NCI-H345 treated with DMSO at 0.1 percent for 48 hours (cell line): ENCODE data around the gene TADA3.

Source experiments
- DNase-seq: peaks from one replicate; lab custom pipeline; 2025; ENCODE audit not compliant: unreplicated experiment; lab: John Stamatoyannopoulos, UW

The TADA3 gene

GRCh38 chr3:9792405-9793160 is at the start of gene TADA3, which contains the start of gene ARPC4:
Gene TADA3, minus strand, starts transcription at chr3:9792473. Its CDS starts 1,007 bp downstream, at chr3:9791466.
Gene ARPC4, plus strand, starts transcription at chr3:9793082. Its CDS starts 40 bp downstream, at chr3:9793122.
- peak; percentile 89 for DNase-seq

GRCh38 chr3:9841015-9841414 is 48.7 kb upstream of the TADA3 start:
- DNase-seq = no peak

- DNase-seq = no peak
Observed at GRCh38 chr3:9838856-9839255, 46.6 kb upstream of the TADA3 start.

- no peak for DNase-seq
Observed at GRCh38 chr3:9837701-9838582, 45.7 kb upstream of the TADA3 start.

- no peak for DNase-seq
Observed at GRCh38 chr3:9834520-9835380, 42.5 kb upstream of the TADA3 start.

GRCh38 chr3:9833078-9833477 is 40.8 kb upstream of the TADA3 start:
- DNase-seq = no peak

- DNase-seq = no peak
Observed at GRCh38 chr3:9831253-9831652, 39.0 kb upstream of the TADA3 start.

GRCh38 chr3:9828801-9829755 is 36.8 kb upstream of the TADA3 start:
- no peak for DNase-seq

GRCh38 chr3:9826815-9827573 is 34.7 kb upstream of the TADA3 start:
- DNase-seq = no peak

GRCh38 chr3:9825451-9826040 is 33.3 kb upstream of the TADA3 start:
- DNase-seq = no peak

GRCh38 chr3:9820946-9821345 is 28.7 kb upstream of the TADA3 start:
- DNase-seq = no peak

GRCh38 chr3:9820543-9820942 is 28.3 kb upstream of the TADA3 start:
- DNase-seq = no peak

GRCh38 chr3:9818666-9819335 is 26.5 kb upstream of the TADA3 start:
- no peak for DNase-seq

- no peak for DNase-seq
Observed at GRCh38 chr3:9817436-9817835, 25.2 kb upstream of the TADA3 start.

GRCh38 chr3:9815986-9816385 is 23.7 kb upstream of the TADA3 start:
- no peak for DNase-seq

- DNase-seq = no peak
Observed at GRCh38 chr3:9812870-9813483, 20.7 kb upstream of the TADA3 start.

GRCh38 chr3:9810846-9811245 is 18.6 kb upstream of the TADA3 start:
- no peak for DNase-seq

GRCh38 chr3:9810433-9810770 is 18.1 kb upstream of the TADA3 start:
- DNase-seq = no peak
